Colonic mucosa (tissue), 4 donors: ENCODE data around the gene PDF. TPM values are rescaled to one million over a fixed set of nuclear protein-coding genes. Genes with fewer than 3 reads are reported as not detected.

Experiments used
- DNase-seq: peaks from one replicate; pipeline ENCODE4 v3.0.0-alpha.2; 2020
- H3K27ac ChIP-seq: fragments of 200-600 bp; one replicate; pipeline ENCODE4 v1.8.0; 2021
- H3K27me3 ChIP-seq: fragments of 200-600 bp; one replicate; pipeline ENCODE4 v1.8.0; 2021
- H3K36me3 ChIP-seq: fragments of 200-600 bp; one replicate; pipeline ENCODE4 v1.8.0; 2021
- H3K4me1 ChIP-seq: fragments of 200-600 bp; one replicate; pipeline ENCODE4 v1.8.0; 2021; ENCODE audit warnings: mild to moderate bottlenecking
- H3K4me3 ChIP-seq: fragments of 200-600 bp; one replicate; pipeline ENCODE4 v1.8.0; 2021
- H3K9ac ChIP-seq, 2 donors: one replicate each; pipeline ENCODE4 v1.7.0; 2013; ENCODE audit warnings: control low read depth in 2 of 2, low read depth in 2 of 2, low read length in 2 of 2
- H3K9me3 ChIP-seq: fragments of 200-600 bp; one replicate; pipeline ENCODE4 v1.8.0; 2021
- CTCF ChIP-seq: fragments of 200-600 bp; IDR thresholded peaks from one replicate; pipeline ENCODE4 v1.8.0; 2022; ENCODE audit warnings: antibody characterized with exemption, mild to moderate bottlenecking
- intact Hi-C: fragments of 100-400 bp; cut with DNase I; formaldehyde crosslinking; loops from one replicate; pipeline ENCODE4 v1.14.1; 2022
- total RNA-seq, 2 donors: library from RNA; stranded (reverse); fragmentation: NEBNext Ultra II Directional in 1 of 2; extraction: Animal tissue kit (Norgen Biotek cat#: 25700) in 1 of 2; gene quantifications; one replicate each; pipeline ENCODE4 v1.2.1, GENCODE V29; 2021
- donor health status: healthy.
- donor health status: DM: no; HTN: no; CAD: no.
- donor health status: DM: no; HTN: no; CAD: no.

The PDF gene
- total RNA-seq, 2 donors from 2014 or later, result 13.2 to 35.1 TPM

- H3K36me3 ChIP-seq, result peaks cover 11% of the 10 kb centered on the region
- H3K9ac ChIP-seq, result peak overlapping the region in 1 of 2 donors; percentile 21
- intact Hi-C loops, result no loop called here
- H3K4me3 ChIP-seq, result no peak overlapping the region
- H3K4me1 ChIP-seq, result peaks cover 35% of the 10 kb centered on the region
- H3K27me3 ChIP-seq, result no peaks in the 10 kb centered on the region
- no peaks in the 10 kb centered on the region for H3K9me3 ChIP-seq
- H3K27ac ChIP-seq, result peak overlapping the region; percentile 19
- TF ChIP-seq CTCF, result no peak
- peak; percentile 72 for DNase-seq
Measured at GRCh38 chr16:69326172-69326873, 4.1 kb downstream of the PDF start.

- Histone ChIP-seq H3K27ac (peak overlapping the region; percentile 19), H3K4me1 (peaks cover 35% of the 10 kb centered on the region), H3K27me3 (no peaks in the 10 kb centered on the region), H3K4me3 (no peak overlapping the region), H3K9ac (no peak overlapping the region), H3K9me3 (no peaks in the 10 kb centered on the region), H3K36me3 (peaks cover 17% of the 10 kb centered on the region)
- no peak for TF ChIP-seq CTCF
- no peak for DNase-seq
- intact Hi-C loops, result no loop called here
Measured at GRCh38 chr16:69325784-69326171, 4.6 kb downstream of the PDF start.

- Histone ChIP-seq H3K36me3 (peaks cover 23% of the 10 kb centered on the region), H3K9ac (no peak overlapping the region), H3K27me3 (no peaks in the 10 kb centered on the region), H3K27ac (no peak overlapping the region), H3K4me1 (peaks cover 35% of the 10 kb centered on the region), H3K4me3 (no peak overlapping the region), H3K9me3 (no peaks in the 10 kb centered on the region)
- intact Hi-C loops, result no loop called here
- TF ChIP-seq CTCF, result no peak
- DNase-seq, result no peak
Measured at GRCh38 chr16:69324585-69325253, 5.7 kb downstream of the PDF start.

GRCh38 chr16:69324013-69324531 is 6.3 kb downstream of the PDF start:
- intact Hi-C loops, result no loop called here
- no peak overlapping the region for H3K4me3 ChIP-seq
- peak; percentile 69 for DNase-seq
- no peaks in the 10 kb centered on the region for H3K9me3 ChIP-seq
- H3K27ac ChIP-seq, result no peak overlapping the region
- TF ChIP-seq CTCF, result no peak
- no peaks in the 10 kb centered on the region for H3K27me3 ChIP-seq
- H3K36me3 ChIP-seq, result peaks cover 28% of the 10 kb centered on the region
- no peak overlapping the region for H3K9ac ChIP-seq
- peaks cover 31% of the 10 kb centered on the region for H3K4me1 ChIP-seq

- no peak for TF ChIP-seq CTCF
- Histone ChIP-seq H3K36me3 (peaks cover 34% of the 10 kb centered on the region), H3K9me3 (no peaks in the 10 kb centered on the region), H3K27me3 (no peaks in the 10 kb centered on the region), H3K27ac (no peak overlapping the region), H3K4me3 (no peak overlapping the region), H3K9ac (no peak overlapping the region), H3K4me1 (peaks cover 24% of the 10 kb centered on the region)
- intact Hi-C loops, result no loop called here
- no peak for DNase-seq
Measured at GRCh38 chr16:69323415-69323814, 7.0 kb downstream of the PDF start.
